ENCODE results near the gene USP6NL.
A peak's percentile ranks its signal among the peaks of the same experiment; 100 is the strongest.

Gene USP6NL

DNA sequence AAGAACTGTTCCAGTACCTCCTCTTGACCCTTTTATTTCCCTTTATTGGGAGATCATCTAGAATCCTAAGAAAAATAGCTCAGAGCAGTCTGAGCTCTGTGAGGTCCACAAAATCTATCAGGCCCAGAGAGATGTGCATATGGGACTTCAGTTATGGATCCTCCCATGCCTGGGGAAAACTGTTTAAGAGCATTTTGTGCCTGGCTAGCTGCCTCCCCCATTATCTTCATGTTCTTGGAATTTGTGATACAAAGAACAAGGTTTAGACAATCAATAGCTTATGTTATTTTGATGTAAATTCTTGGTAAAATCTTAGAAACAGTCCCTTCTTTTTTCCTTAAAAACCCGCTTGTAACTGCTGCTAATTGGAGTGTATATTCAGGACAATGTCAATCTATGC is 75.2 kb downstream of the USP6NL start:
- no peak overlapping the region for H2AFZ ChIP-seq (ENCODE audit: low read length)
- H3F3A ChIP-seq (ENCODE audit: low read depth) = 0 out of 2 replicates have a peak, but pooled peaks cover 3% of the 10 kb centered on the region
- peaks cover 1% of the 10 kb centered on the region for H4K20me1 ChIP-seq (ENCODE audit: insufficient read depth, low read length, poor library complexity, severe bottlenecking)
- H3K27me3 ChIP-seq (ENCODE audit: insufficient read depth, low read length, poor library complexity, severe bottlenecking) = no peaks in the 10 kb centered on the region
- TF ChIP-seq, protein P1, sequence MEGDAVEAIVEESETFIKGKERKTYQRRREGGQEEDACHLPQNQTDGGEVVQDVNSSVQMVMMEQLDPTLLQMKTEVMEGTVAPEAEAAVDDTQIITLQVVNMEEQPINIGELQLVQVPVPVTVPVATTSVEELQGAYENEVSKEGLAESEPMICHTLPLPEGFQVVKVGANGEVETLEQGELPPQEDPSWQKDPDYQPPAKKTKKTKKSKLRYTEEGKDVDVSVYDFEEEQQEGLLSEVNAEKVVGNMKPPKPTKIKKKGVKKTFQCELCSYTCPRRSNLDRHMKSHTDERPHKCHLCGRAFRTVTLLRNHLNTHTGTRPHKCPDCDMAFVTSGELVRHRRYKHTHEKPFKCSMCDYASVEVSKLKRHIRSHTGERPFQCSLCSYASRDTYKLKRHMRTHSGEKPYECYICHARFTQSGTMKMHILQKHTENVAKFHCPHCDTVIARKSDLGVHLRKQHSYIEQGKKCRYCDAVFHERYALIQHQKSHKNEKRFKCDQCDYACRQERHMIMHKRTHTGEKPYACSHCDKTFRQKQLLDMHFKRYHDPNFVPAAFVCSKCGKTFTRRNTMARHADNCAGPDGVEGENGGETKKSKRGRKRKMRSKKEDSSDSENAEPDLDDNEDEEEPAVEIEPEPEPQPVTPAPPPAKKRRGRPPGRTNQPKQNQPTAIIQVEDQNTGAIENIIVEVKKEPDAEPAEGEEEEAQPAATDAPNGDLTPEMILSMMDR (conservative IDR thresholded peaks at IDR 0.05; ENCODE audit: low read length) = no peak
- TF ChIP-seq EZH2phosphoT487 (IDR thresholded peaks at IDR 0.05; ENCODE audit: borderline replicate concordance) = no peak
- no peaks in the 10 kb centered on the region for H3K9me3 ChIP-seq (ENCODE audit: insufficient read depth, low read depth, low read length)
- peaks cover 27% of the 10 kb centered on the region for H3K4me1 ChIP-seq (ENCODE audit: insufficient read depth, low read length, poor library complexity, severe bottlenecking)
- peaks cover 25% of the 10 kb centered on the region for H3K79me2 ChIP-seq (ENCODE audit: insufficient read depth, low read length)
- no peak overlapping the region for H3K4me3 ChIP-seq (ENCODE audit: low read length, poor library complexity, severe bottlenecking)
- no peaks in the 10 kb centered on the region for H3K9me2 ChIP-seq (replicated peaks; ENCODE audit: low read depth, low read length)
- no peak overlapping the region for H3K4me2 ChIP-seq (ENCODE audit: low read depth, low read length, poor library complexity, severe bottlenecking)
- H3K9ac ChIP-seq (ENCODE audit: low read depth, low read length, poor library complexity, severe bottlenecking) = no peak overlapping the region
- no peaks in the 10 kb centered on the region for H3K36me3 ChIP-seq (ENCODE audit: insufficient read depth, low read length)

DNA sequence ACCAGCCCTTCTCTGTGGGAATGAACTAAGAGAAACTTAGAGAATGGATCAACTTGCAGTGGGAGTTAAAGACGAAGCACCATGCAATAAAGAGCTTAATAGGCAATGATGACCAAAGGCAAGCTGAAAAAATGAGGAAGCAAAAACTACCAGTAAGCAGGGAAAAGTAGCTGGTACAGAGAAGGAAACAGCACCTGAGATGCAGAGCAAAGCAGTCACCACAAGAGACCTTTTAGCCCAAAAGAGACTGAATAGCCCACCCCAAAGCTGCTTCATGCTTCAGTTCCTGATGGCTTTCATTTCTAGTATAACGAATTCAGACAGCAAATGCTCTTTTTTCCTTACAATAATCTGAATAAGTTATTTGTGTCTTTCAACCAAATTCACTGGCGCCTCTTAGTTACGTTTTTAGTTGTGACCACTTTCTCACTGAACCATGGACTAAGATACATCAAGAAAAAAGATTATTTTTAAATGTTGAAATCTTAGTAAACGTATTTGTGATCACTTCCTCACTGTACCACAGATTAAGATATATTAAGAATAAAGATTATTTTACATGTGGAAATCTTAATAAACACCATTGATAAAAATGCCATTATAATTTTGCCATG is 76.0 kb downstream of the USP6NL start:
- Histone ChIP-seq H4K20me1 (ENCODE audit: insufficient read depth, low read length, poor library complexity, severe bottlenecking) (no peaks in the 10 kb centered on the region), H3K79me2 (ENCODE audit: insufficient read depth, low read length) (peaks cover 25% of the 10 kb centered on the region), H3K4me1 (ENCODE audit: insufficient read depth, low read length, poor library complexity, severe bottlenecking) (peaks cover 27% of the 10 kb centered on the region), H3K4me3 (ENCODE audit: low read length, poor library complexity, severe bottlenecking) (no peak overlapping the region), H3F3A (ENCODE audit: low read depth) (0 out of 2 replicates have a peak, but pooled peaks cover 3% of the 10 kb centered on the region), H3K27me3 (ENCODE audit: insufficient read depth, low read length, poor library complexity, severe bottlenecking) (no peaks in the 10 kb centered on the region), H3K9me2 (replicated peaks; ENCODE audit: low read depth, low read length) (no peaks in the 10 kb centered on the region), H3K36me3 (ENCODE audit: insufficient read depth, low read length) (no peaks in the 10 kb centered on the region), H2AFZ (ENCODE audit: low read length) (no peak overlapping the region), H3K9me3 (ENCODE audit: insufficient read depth, low read depth, low read length) (no peaks in the 10 kb centered on the region), H3K9ac (ENCODE audit: low read depth, low read length, poor library complexity, severe bottlenecking) (no peak overlapping the region), H3K4me2 (ENCODE audit: low read depth, low read length, poor library complexity, severe bottlenecking) (no peak overlapping the region)
- TF ChIP-seq, protein P1 (conservative IDR thresholded peaks at IDR 0.05; ENCODE audit: low read length) = no peak
- TF ChIP-seq EZH2phosphoT487 (IDR thresholded peaks at IDR 0.05; ENCODE audit: borderline replicate concordance) = no peak

DNA sequence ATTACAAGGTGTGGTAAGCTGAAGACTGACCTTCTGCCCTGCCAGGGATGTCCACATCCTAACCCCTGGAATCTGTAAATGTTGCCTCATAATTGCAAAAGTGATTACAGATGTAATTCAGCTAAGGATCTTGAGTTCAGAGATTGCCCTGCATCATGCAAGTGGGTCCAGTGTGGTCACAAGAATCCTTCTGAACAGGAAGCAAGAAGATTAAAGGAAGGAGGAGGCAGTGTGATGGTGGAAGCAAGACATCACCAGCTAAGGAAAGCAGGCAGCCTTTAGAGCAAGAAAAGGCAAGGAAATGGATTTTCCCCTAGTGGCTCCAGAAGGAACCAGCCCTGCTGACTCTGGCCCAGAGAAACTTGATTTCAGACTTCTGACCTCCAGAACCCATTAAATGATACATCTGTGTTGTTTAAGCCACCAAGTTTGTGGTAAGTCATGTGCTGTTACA is 78.1 kb downstream of the USP6NL start:
- Histone ChIP-seq H4K20me1 (ENCODE audit: insufficient read depth, low read length, poor library complexity, severe bottlenecking) (no peaks in the 10 kb centered on the region), H3K36me3 (ENCODE audit: insufficient read depth, low read length) (no peaks in the 10 kb centered on the region), H2AFZ (ENCODE audit: low read length) (no peak overlapping the region), H3K27me3 (ENCODE audit: insufficient read depth, low read length, poor library complexity, severe bottlenecking) (no peaks in the 10 kb centered on the region), H3K9me2 (replicated peaks; ENCODE audit: low read depth, low read length) (no peaks in the 10 kb centered on the region), H3K4me3 (ENCODE audit: low read length, poor library complexity, severe bottlenecking) (no peak overlapping the region), H3K9me3 (ENCODE audit: insufficient read depth, low read depth, low read length) (no peaks in the 10 kb centered on the region), H3K4me1 (ENCODE audit: insufficient read depth, low read length, poor library complexity, severe bottlenecking) (peaks cover 32% of the 10 kb centered on the region), H3F3A (ENCODE audit: low read depth) (0 out of 2 replicates have a peak, but pooled peaks cover 3% of the 10 kb centered on the region), H3K9ac (ENCODE audit: low read depth, low read length, poor library complexity, severe bottlenecking) (no peak overlapping the region), H3K4me2 (ENCODE audit: low read depth, low read length, poor library complexity, severe bottlenecking) (peak overlapping the region; percentile 35), H3K79me2 (ENCODE audit: insufficient read depth, low read length) (peaks cover 39% of the 10 kb centered on the region)
- TF ChIP-seq, protein P1 (conservative IDR thresholded peaks at IDR 0.05; ENCODE audit: low read length) = peak; percentile 50
- no peak for TF ChIP-seq EZH2phosphoT487 (IDR thresholded peaks at IDR 0.05; ENCODE audit: borderline replicate concordance)
